Liver (tissue), 3 donors: ENCODE results near the gene FCRL6.

ENCODE experiments used
- GABPA ChIP-seq, 2 donors: IDR thresholded peaks in 1 of 2; conservative IDR thresholded peaks in 1 of 2; 2 replicates each; pipeline ENCODE4 v1.6.1; 2016; ENCODE audit warnings: antibody characterized with exemption in 2 of 2, mild to moderate bottlenecking in 1 of 2, moderate library complexity in 1 of 2
- HNF4A ChIP-seq, 2 donors: conservative IDR thresholded peaks; 2 replicates each; pipeline ENCODE4 v1.6.1; 2016; ENCODE audit warnings: antibody characterized with exemption in 2 of 2, mild to moderate bottlenecking in 2 of 2
- JUND ChIP-seq, 2 donors: IDR thresholded peaks; 2 replicates each; pipeline ENCODE4 v1.6.1; 2016; ENCODE audit warnings: antibody characterized with exemption in 2 of 2
- RAD21 ChIP-seq, 2 donors: IDR thresholded peaks; 2 replicates each; pipeline ENCODE4 v1.6.1; 2016; ENCODE audit warnings: antibody characterized with exemption in 2 of 2, mild to moderate bottlenecking in 2 of 2
- REST ChIP-seq: IDR thresholded peaks from 2 replicates; pipeline ENCODE4 v1.6.1; 2016; ENCODE audit warnings: antibody characterized with exemption, mild to moderate bottlenecking
- RXRA ChIP-seq, 2 donors: IDR thresholded peaks; 2 replicates each; pipeline ENCODE4 v1.6.1; 2017 to 2018; ENCODE audit warnings: antibody characterized with exemption in 2 of 2, mild to moderate bottlenecking in 1 of 2
- SP1 ChIP-seq: IDR thresholded peaks from 2 replicates; pipeline ENCODE4 v1.6.1; 2018; ENCODE audit warnings: antibody characterized with exemption, mild to moderate bottlenecking
- TAF1 ChIP-seq: conservative IDR thresholded peaks from 2 replicates; pipeline ENCODE4 v1.6.1; 2016; ENCODE audit warnings: antibody characterized with exemption, mild to moderate bottlenecking
- YY1 ChIP-seq: IDR thresholded peaks from 2 replicates; pipeline ENCODE4 v1.6.1; 2016; ENCODE audit warnings: antibody characterized with exemption, mild to moderate bottlenecking
- ZBTB33 ChIP-seq: IDR thresholded peaks from 2 replicates; pipeline ENCODE4 v1.6.1; 2016; ENCODE audit warnings: antibody characterized with exemption
- TF ChIP-seq, protein P1 (sequence below): fragments of 150-350 bp; IDR thresholded peaks from 2 replicates; pipeline ENCODE4 v1.5.1; 2017; ENCODE audit warnings: improper control_type of control experiment, low read depth, low read length; ENCODE audit not compliant: missing input control
- TF ChIP-seq, protein P2 (sequence below): IDR thresholded peaks from 2 replicates; pipeline ENCODE4 v1.6.1; 2016; ENCODE audit warnings: antibody characterized with exemption
- TF ChIP-seq, protein P3 (sequence below): IDR thresholded peaks from 2 replicates; pipeline ENCODE4 v1.6.1; 2016; ENCODE audit warnings: antibody characterized with exemption
- donor health status: healthy.
- donor health status: healthy.

DNA sequence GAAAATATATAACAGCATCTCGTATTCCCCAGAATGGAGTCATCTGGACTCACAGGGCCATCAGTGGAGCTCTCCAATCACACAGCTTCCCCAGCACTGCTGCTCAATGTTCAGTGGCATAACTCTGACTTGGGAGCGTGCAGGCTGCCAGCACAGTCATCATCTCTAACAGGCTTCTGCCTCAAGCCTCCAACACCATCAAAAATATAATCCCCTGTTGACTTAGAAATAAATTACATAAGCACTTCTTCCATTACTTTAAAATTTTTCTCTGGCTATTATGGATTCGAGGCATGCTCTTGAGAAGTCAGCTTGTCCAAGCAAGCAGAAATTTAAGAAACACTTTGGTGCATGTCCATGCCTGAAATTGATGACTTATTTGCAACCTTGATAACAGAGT lies 15.2 kb upstream of the FCRL6 start:
- TF ChIP-seq GABPA (IDR thresholded peaks at IDR 0.05 in 1 of 2, conservative IDR thresholded peaks at IDR 0.05 in 1 of 2), result no peak
- TF ChIP-seq, protein P1, sequence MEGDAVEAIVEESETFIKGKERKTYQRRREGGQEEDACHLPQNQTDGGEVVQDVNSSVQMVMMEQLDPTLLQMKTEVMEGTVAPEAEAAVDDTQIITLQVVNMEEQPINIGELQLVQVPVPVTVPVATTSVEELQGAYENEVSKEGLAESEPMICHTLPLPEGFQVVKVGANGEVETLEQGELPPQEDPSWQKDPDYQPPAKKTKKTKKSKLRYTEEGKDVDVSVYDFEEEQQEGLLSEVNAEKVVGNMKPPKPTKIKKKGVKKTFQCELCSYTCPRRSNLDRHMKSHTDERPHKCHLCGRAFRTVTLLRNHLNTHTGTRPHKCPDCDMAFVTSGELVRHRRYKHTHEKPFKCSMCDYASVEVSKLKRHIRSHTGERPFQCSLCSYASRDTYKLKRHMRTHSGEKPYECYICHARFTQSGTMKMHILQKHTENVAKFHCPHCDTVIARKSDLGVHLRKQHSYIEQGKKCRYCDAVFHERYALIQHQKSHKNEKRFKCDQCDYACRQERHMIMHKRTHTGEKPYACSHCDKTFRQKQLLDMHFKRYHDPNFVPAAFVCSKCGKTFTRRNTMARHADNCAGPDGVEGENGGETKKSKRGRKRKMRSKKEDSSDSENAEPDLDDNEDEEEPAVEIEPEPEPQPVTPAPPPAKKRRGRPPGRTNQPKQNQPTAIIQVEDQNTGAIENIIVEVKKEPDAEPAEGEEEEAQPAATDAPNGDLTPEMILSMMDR, result no peak
- no peak for TF ChIP-seq TAF1
- TF ChIP-seq JUND (IDR thresholded peaks at IDR 0.05), result no peak
- TF ChIP-seq, protein P2, sequence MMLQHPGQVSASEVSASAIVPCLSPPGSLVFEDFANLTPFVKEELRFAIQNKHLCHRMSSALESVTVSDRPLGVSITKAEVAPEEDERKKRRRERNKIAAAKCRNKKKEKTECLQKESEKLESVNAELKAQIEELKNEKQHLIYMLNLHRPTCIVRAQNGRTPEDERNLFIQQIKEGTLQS, result no peak
- TF ChIP-seq, protein P3, sequence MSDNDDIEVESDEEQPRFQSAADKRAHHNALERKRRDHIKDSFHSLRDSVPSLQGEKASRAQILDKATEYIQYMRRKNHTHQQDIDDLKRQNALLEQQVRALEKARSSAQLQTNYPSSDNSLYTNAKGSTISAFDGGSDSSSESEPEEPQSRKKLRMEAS, result no peak
- no peak for TF ChIP-seq RAD21 (IDR thresholded peaks at IDR 0.05)
- TF ChIP-seq YY1, result no peak
- no peak for TF ChIP-seq REST
- no peak for TF ChIP-seq RXRA (IDR thresholded peaks at IDR 0.05)
- no peak for TF ChIP-seq HNF4A (conservative IDR thresholded peaks at IDR 0.05)
- TF ChIP-seq SP1, result no peak
- TF ChIP-seq ZBTB33, result no peak
